Endometrium (tissue), 2 donors: ENCODE measurements around the gene WDR31.
A peak's percentile ranks its signal among the peaks of the same experiment; 100 is the strongest.

Source experiments
- FAIRE-seq: peaks from 2 replicates; lab custom pipeline; 2012; peaks lifted over from hg19 to GRCh38; lab: Jason Lieb, UNC
- donor health status: control.
- donor health status: control.

Gene WDR31

DNA sequence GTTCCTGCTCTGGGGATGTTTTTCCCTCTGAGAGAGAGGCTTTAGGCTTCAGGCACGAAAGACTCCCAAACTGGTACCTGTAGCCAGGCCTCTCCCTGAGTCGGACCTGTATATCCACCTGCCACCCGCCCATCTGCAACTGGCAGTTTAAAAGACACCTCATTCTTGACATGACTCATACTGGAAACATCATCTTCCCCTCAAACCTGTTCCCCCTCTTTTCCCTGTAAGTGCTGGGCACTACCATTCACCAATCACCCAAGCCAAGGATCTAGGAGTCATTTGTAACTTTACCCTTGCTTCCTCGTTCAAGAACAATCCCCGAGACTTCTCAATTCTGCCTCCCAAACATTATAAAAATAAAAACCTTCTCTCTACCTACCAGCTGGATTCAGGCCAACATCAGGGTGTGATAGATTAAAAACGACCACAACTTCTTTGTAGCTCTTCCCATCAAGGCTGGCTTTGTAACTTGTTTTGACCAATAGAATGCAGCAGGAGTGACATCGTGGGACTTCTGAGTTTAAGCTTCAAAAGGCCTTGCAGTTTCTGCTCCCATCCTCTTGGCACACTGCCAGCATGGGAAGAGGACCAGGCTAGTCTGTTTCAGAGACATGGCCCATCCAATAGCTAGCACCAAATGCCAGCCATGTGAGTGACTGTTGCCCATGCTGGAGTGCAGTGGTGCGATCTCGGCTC lies 1.8 kb upstream of the WDR31 start:
- no peak for FAIRE-seq

DNA sequence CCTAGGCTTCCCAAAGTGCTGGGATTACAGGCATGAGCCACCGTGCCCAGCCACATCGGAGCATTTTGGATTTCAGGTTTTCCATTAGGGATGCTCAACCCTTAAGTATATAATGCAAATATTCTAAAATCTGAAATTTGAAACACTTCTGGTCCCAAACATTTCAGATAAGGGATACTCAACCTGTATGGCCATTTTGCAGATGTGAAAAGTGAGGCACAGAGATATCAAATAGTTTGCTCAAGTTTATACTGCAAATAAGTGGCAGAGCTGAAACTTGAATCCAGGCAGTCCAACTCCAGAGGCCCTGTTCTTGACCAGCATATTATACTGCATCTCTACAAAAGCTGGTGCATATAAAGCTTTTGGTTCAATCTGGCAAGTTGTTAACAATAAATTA lies 2.4 kb downstream of the WDR31 start:
- no peak for FAIRE-seq

DNA sequence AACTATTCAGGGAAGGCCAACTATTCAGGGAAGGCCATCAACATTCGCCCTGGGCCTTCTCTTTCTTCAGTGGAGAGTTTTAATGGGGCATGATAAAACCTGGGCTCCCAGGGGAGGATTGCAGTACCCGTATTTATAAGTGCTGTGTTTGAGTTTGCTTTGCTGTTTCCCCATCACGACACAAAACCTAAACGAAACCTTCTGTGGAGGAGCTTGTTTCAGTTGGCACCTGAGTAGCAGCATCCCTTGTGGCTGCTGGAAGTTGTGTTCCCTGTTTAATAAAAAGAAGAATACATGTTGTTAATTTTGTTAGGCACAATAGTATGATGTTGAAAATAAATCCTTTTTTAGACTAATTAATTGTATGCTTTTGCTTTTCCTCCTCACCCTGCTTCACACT lies 8.3 kb downstream of the WDR31 start:
- no peak for FAIRE-seq

DNA sequence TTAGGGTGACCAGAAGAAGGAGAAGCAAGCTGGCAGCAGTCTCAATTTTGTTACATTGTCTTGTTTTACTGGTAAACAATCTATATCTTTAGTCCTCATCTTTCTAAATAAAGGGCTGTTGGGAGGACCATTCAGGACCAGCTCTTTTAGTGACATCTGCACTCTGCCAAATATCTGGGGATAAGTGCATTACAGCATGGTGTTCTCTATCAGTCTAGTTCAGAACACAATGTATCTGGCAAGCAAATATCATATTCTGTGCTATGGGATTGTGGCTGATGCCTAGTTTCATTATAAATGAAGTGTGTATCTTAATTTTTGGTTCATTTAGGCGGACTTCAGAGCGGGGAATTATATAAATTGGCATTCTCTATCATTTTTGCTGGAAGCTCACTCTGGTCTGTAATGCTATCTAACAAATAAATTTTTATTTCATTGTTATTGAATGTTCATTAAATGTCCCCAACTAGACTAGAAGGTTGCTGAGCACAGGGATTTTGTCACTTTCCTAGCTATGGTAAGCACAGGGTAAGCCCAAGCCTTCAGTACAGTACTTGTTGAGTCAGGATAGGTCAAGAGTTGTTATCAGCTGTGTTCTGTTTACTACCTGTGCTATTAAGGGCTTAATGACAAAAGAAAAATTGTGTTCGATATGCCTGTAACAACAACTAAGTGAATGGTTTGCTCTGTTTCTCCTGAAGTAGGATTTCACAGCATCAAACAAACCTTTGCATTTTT lies 11.9 kb downstream of the WDR31 start:
- no peak for FAIRE-seq

DNA sequence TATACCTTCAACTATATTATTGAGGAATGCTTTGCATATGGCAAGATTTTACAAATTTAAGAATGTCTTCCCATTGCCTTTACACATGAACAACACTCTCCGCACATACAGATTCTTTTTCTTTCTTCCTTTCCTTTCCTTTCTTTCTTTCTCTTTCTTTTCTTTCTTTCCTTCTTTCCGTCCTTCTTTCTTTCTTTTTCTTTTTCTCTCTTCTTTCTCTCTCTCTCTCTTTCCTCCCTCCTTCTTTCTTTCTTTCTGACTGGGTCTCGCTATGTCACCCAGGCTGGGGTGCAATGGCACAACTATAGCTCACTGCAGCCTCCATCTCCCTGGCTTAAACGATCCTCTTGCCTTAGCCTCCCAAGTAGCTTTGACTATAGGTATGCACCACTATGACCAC lies 13.8 kb downstream of the WDR31 start:
- no peak for FAIRE-seq

DNA sequence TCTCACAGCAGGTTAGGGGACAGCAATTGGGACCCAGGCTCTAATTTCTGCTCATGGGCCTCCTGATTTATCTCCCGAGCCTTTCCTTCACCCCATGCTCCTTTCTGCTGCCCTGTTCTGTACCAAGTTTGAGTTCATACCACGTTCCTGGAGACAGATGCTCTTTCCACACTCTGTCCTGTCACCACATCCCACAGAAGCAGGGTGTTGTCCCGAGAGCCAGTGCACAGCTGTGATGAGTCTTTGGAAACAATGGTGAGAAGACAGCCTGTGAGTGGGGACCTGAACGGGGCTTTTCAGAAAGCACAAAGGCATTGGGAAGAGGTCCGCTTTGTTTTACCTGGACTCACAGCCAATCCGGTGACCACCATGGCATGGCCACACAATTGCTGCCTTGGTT lies 17.4 kb downstream of the WDR31 start:
- no peak for FAIRE-seq

DNA sequence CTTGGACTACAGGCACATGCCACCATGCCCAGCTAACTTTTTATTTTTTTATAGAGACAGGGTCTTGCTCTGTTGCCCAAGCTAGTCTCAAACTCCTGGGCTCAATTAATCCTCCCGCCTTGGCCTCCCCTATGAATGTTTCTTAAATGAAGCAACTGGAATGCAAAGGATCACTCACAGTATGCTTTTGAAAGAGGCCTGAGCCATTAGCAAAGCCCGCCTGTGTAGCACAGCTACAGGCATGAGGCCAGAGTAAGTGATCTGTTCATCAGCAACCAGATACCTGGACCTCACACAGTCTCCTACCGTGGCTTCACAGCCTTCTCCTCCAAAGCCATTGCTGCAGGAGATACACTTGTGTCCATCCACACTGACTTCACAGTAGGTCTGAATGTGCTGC lies 20.0 kb downstream of the WDR31 start:
- FAIRE-seq, result no peak

DNA sequence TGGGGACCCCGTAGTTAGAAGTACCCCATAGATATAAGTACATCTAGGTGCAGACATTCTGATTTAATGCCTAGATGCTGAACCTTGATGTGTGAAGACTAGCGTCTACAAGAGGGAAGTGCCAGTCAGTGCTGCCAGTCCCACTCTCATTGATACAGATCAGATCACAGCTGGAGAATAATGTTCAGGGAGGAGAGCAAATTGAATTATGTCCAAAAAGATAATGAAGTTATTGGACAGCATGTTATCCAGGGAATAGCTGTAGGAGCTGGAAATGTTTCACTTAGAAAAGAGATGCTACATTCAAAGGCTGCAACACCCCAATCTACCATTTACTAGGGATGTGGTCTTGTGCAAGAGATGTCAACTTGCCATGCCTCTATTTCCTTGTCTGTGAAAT lies 21.0 kb downstream of the WDR31 start:
- FAIRE-seq, result no peak

DNA sequence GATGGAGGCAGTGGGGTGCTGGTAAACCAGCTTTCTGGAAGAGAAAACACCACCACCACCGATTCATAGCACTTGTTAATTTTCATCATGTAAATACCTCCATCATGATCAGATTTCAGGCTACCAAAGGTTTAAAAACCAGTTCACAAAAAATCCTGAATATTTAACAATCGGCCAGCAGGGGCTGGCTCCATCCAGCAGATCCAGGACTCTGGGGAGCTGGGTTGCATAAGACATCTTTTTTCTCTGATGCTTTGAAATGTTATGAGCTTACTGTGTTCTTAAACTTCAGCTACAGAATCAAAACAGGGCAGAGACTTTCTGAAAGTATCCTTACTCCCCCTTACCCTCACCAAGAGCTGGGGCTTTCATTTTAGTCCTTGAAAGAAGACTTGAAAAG lies 22.3 kb downstream of the WDR31 start:
- no peak for FAIRE-seq

DNA sequence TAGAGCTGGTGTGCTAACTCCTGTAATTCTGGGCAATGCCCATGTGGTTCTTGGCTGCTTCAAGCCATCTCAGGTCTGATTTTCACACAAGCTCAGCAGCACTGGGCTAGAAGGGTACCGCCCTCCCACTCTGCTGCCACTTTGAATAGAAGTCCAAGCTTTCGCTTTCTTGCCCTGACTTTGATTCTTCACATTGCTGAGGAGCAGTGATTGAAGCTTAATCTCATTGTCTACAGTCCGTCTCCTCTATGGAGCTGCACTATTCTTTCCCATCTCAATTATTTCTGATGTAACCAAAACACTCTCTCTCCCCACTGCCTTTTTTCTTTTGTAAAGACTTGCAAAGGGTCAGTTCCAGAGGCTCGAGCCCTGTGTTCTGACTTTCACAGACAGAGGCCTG lies 24.0 kb downstream of the WDR31 start:
- no peak for FAIRE-seq

DNA sequence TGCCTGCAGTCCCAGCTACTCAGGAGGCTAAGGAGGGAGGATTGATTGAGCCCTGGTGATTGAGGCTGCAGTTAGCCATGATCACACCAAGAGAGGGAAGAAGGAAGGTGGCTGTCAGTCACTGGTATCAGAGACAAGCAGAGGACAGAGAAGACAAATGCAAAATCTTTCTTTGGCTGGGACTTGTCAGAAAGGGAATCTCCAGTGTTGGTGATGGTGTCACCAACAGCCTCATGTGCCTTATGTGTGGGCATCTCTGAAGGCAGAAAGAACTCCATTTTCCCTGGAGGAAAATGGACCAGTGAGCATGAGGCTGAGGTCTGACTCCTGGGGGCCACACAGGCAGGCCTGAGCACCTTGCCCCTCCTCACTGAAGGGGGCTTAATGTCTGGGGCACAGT lies 24.8 kb downstream of the WDR31 start:
- no peak for FAIRE-seq

DNA sequence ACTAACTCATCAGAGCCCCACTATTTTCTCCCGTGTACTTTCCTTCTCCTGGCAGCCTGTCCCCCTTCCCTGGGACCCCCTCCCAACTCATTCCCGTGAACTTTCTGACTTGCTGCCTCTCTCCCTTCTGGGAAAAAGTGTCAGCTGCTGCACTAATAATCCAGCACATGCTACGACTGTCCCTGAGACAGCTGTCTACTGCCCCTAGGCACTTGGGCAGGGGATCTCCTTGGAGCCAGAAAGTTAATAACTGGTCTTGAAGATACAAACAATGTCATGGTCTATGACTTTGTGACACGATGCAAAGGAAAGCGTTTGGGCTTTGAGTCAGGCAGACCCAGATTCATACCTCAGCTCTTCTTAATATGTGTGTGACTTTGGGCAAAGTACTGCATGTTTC lies 26.8 kb downstream of the WDR31 start:
- FAIRE-seq, result no peak

DNA sequence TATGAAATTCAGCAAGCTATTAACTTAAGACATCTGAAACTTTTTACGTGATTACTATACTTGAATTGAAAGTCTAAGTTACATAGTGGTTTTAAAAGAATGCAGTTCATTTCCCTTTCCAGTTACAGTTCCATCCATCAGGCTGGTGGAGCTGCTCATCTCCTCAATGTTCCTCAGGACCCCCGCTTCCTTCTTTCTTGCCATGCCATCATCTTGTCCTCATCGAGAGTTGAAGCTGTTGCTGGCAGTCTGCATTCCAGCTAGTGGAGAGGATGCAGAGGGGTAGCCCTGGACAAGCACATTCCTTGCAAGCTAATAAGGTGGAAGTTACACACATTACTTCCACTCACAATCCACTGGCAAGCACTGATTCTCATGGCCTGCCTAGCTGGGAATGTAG lies 28.1 kb downstream of the WDR31 start:
- FAIRE-seq, result no peak

DNA sequence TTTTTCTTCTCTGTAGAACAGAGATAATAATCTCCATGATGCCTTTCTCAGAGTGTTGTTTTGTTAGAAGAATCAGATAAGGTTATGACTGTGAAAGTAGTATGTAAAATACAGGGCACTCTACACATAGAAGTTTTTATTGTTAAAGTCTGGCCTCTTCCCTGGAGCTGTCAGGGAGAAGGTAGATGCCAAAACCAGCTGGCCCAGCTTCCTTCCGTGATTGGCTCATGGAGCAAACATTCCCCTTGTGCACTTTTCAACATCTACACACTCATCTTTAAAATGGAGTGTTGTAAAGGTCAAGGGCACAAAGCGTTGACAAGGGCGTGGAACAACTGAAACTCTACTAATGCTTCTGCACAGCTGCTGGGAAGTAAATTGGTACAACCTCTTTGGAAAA lies 29.5 kb downstream of the WDR31 start:
- FAIRE-seq, result no peak

DNA sequence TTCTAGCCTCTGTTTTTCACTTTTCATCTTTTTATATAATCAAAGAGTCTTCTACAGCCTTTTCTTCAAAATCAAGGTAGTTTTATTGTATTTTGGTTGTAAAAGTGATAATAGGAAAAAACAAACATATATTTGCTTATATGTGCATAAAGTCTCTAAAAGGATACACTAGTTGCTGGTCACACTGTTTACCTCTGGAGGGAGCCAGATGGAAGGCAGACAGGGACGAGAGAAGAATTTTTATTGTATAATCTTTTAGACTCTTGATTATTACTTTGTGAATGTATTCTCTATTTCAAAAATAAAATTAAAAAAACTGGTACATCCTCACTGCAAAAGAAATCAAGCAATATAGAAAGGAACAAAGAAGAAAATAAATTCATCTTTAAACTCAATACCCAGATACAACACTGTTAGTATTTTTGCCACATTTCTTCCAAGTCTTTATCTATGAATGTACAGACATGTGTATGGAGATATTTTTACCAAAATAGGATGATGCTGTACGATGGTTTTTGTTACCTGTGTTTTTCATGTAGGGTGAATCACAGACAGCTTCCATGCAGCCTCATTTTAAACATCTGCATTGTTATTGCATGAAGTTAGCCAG lies 30.8 kb downstream of the WDR31 start:
- FAIRE-seq, result peak; percentile 73

DNA sequence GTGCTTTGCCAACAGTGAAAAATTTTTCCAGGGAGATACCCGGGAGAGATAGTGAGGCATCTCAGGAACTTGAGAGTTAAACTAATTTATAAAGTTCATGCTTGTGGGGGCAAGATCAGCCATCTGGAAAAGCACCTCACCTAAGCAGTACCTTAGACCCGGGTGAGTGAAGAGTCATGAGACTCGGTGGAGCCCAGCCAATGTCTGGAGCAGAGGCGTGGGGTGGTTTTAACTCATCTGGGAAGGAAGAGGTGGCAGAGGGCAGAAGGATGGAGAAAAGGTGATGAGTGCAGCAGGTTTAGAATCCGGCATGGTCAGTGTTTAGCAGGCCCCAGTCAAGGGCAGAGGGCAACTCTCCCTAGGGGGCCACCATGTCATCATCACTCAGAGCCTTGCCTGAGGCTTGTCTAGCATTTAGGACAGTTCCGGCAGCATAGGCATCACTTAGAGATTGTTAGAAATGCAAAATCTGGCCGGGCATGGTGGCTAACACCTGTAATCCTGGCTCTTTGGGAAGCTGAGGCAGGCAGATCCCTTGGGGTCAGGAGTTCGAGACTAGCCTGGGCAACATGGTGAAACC lies 32.6 kb downstream of the WDR31 start:
- no peak for FAIRE-seq

DNA sequence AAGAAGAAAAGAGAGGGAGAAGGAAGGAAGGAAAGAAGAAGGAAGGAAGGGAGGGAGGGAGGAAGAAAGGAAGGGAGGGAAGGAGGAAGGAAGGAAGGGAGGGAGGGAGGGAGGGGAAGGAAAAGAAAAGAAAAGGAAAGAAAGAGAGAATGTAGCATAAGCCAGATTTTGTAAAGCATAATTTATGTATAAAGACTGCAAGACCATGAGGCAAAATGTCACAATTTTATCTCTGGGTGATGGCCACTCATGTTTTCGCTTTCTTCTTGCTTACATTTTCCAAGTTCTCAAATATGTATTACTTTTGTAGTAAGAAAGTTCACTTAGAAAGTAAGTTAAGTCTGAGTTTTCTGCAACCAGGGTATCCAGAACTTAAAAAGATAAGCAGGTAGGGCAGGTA lies 33.5 kb downstream of the WDR31 start:
- FAIRE-seq, result no peak

DNA sequence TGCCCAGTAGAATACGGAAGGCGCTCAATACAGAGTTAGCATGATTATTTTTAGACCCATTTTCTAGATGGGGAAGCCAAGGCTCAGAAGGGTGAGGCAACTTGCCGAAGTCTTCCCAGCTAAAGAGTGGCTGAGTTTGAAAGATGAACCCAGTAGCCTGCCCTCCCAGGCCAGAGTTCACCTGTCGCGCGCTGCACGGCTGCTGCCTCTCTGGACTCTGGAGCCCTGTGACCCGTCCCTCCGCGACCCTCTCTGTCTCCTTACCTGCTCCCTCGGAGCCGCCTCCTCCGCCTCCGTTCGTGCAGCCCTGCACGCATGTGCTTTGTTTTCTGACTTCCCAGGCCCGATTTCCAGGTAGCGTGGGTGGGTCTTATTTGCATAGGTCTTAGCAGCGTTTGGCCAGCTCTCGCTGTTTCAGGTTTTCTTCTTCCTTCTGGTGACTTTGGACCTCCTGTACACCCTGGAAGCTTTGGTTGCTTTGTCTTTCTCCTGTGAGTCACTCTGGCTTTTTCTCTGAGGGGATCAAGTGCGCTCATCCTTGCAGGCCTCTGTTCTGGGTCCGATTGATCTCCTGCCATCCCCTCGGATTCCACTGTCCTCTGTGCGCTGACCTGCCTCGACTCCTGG lies 37.2 kb downstream of the WDR31 start, which contains the start of gene RNF183:
Gene RNF183 (minus strand): TSS at position 585 of the 627 bp plus-strand sequence. CDS start 5,192 bp downstream, outside the sequence.
- FAIRE-seq, result no peak

DNA sequence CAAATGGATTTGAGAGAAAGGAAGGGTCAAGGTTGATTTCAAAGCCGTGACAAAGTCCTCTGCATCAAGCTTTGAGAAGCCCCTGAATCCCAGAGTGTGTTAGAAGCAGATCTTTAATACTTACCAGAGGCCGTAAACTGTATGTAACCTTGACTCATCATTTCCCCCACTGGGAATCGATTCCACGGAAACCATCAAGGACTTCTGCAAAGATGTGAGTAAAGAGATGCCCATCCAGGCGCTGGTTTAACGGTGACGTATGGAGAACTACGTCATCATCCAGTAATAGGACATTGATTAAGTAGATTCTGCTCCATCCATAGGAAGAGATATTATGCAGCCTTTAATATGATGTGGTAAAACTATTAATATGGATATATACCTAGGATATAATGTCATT lies 38.5 kb downstream of the WDR31 start:
- no peak for FAIRE-seq

DNA sequence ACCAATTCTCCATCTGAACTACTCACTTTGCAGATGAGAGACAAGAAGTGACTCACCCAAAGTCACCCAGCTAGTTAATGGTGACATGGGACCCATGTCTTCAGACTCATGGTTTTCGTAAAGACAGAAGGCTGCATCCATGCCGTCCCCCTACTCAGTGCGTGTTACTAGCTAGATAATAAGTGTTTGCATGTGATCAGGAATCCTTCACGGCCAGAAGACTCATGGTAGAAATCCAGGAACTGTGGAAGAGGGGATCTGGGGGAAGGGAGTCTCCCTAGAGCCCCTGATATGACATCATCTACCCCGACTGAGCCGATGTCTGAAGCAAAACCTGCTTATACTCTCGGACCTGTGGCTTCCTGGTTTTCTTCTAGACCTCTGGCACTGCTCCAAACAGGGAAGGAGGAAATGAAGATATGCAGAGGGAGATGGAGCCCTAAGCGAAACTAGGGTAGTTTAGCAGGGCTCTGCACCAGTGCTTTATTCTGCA lies 40.2 kb downstream of the WDR31 start:
- no peak for FAIRE-seq

DNA sequence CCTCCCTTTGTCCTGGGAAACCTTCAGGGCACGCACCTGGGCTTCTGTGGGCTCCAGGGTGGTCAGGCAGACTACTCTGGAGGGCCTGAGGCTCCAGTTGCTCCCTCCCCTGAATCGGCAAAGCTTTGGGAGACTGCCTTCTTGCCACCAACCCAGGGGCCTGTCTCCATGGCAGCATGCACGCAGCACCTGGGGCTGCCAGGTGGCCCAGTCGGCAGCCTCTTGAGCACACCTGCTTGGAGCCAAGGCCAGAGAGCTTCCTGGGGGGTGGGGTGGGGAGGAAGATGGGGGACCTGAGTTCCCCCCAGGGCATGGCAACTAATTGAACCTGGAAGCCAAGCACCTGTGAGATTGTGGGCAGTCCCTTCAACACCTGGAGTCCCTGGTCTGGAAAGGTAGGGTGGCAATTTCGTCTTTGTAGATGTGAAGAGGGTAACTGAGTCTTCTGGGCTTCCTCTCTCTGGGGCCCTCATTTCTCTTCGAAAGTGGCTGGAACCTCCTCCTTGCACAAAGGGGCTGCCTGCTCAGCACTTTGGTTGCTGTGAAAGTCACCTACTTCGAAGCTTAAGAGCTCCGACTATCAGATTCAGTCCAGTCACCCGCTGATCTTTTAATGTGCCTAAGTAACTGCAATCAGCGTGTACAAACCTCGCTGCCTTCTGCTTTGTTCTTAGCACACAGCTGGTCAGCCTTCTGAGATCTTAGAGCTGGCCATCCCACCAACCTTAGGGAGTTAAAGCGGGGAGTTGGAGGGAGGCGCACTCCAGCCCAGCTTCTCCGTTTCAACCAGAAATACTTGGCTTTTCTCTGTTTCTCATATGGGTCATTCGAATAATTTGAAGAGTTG lies 40.9 kb downstream of the WDR31 start:
- no peak for FAIRE-seq

DNA sequence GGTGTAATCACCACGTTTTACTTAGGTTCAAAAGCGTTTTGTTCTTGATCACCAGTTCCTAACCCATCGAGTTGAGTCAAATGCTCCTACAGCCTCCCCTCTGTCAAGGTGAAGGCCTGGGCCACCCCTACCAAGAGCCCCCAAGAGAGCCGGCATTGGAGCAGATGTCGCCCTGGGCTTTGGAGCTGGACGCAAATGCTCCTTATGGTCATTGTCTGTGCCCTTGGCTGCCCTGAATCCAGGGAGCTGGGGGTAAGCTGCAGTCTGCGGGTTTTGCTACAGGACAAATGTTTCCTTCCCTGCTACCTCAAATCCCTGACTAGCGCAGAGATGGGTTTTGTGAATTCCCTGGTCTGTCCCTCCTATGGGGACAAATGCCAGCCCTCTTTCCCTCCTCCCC lies 41.8 kb downstream of the WDR31 start:
- FAIRE-seq, result no peak
